Measurements from ENCODE around the gene QRICH2.

Gene QRICH2

GRCh38 chr17:76240461-76241203 lies 67.4 kb downstream of the QRICH2 start, which contains the start of gene RNF157:
Gene RNF157, minus strand, starts transcription at chr17:76240493. Its CDS starts 253 bp downstream, at chr17:76240240.
- FAIRE-seq (no peak), DNase-seq (ENCODE audit: insufficient read length, low spot score) (peak; percentile 76)
- no peak for TF ChIP-seq CTCF (IDR thresholded peaks at IDR 0.05; ENCODE audit: insufficient read depth, missing control alignments)

GRCh38 chr17:76239538-76240274 lies 68.4 kb downstream of the QRICH2 start:
- DNase-seq (ENCODE audit: insufficient read length, low spot score) (no peak), FAIRE-seq (no peak)
- no peak for TF ChIP-seq CTCF (IDR thresholded peaks at IDR 0.05; ENCODE audit: insufficient read depth, missing control alignments)

GRCh38 chr17:76238847-76239537 lies 69.1 kb downstream of the QRICH2 start:
- DNase-seq (ENCODE audit: insufficient read length, low spot score) (no peak), FAIRE-seq (no peak)
- no peak for TF ChIP-seq CTCF (IDR thresholded peaks at IDR 0.05; ENCODE audit: insufficient read depth, missing control alignments)

GRCh38 chr17:76237859-76238313 lies 70.2 kb downstream of the QRICH2 start:
- DNase-seq (ENCODE audit: insufficient read length, low spot score) (no peak), FAIRE-seq (no peak)
- no peak for TF ChIP-seq CTCF (IDR thresholded peaks at IDR 0.05; ENCODE audit: insufficient read depth, missing control alignments)

- TF ChIP-seq CTCF (IDR thresholded peaks at IDR 0.05; ENCODE audit: insufficient read depth, missing control alignments) = no peak
- DNase-seq (ENCODE audit: insufficient read length, low spot score) (no peak), FAIRE-seq (no peak)
These were observed 71.5 kb downstream of the QRICH2 start for GRCh38 chr17:76236603-76237002.

GRCh38 chr17:76235883-76236282 lies 72.2 kb downstream of the QRICH2 start:
- FAIRE-seq = no peak
- no peak for DNase-seq (ENCODE audit: insufficient read length, low spot score)
- TF ChIP-seq CTCF (IDR thresholded peaks at IDR 0.05; ENCODE audit: insufficient read depth, missing control alignments) = no peak
